ENCODE data around the gene CAND2. TPM values are rescaled to one million over a fixed set of nuclear protein-coding genes. Genes with fewer than 3 reads are reported as not detected.
"Not testable (repeated sequence)": the region's sequence is repeated elsewhere in the genome, so short reads cannot be mapped to it uniquely, and the experiment has no call there.

CAND2 gene
- total RNA-seq, 2 experiments from 2014 or later: 2.4 to 2.6 TPM

DNA sequence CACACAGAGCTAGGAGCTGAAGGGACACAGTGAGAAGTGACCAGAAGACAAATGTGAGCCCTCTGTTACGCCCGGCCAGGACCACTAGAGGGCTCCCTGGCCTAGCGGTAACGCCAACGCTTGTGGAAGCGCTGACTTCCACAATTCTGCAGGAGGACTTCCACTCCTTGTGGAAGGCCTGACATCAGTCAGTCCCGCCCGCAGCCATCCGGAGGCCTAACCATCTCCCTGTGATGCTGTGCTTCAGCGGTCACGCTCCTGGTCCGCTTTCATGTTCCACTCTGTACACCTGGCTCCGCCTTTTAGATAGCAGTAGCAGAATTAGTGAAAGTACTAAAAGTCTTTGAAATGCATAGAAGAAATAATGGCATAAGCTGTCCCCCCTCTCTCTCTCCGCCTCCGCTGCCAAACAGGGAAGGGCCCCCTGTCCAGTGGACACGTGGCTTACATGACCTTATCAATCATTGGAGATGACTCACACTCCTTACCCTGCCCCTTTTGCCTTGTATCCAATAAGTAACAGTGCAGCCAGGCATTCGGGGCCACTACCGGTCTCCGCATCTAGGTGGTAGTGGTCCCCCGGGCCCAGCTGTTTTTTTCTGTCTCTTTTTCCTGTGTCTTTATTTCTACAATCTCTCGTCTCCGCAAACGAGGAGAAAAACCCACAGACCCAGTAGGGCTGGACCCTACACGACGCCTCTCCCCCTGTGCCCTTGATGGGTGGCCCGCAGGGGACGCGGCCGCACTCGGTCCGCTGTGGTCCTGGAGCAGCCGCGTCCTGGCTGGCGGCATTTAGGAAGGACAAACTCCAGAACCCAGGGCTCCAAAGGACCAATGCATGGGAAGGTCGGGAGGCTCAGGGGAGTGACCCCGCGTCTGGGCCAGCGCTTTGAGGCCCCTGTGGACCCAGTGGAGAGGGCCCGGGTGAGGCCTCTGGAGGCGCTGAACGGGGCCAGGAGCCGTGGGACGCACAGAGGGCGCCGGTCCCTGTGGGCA lies 71.9 kb downstream of the CAND2 start:
- DNase-seq: peak; percentile 63
- Mint-ChIP-seq H3K4me3 (peak overlapping the region; percentile 78), H3K4me1 (peaks cover 7% of the 10 kb centered on the region), H3K27me3 (peaks cover 14% of the 10 kb centered on the region), H3K27ac (peak overlapping the region; percentile 4), H3K9me3 (peaks cover 3% of the 10 kb centered on the region), H3K36me3 (no peaks in the 10 kb centered on the region)

DNA sequence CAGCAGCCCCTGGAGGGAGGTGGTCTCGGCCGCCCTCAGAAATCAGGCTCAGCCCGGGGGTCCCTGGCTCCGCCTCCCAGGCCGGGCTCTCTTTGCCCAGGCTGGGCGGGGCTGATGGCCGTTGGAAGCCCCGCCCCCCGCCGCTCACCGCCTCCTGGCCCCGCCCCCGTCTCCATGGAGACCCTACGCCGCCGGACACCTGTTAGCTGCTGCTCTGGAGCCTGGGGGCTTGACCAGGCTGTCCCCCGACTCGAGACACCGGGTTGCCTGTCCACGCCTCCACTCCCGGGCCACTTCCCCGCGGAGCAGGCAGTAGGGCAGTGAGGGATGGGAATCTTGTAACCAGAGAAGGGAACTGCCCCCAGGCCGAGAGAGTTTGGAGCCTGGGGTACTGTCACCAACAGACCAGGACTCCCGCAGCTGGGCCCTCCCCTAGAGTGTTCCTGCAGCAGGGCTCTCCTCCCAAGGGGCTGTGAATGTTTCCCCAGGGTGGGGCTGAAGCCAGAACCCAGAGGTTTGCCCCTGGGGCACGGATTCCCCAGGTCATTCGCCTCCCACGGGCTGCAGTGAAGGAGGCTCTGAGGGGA lies 72.6 kb downstream of the CAND2 start:
- peak; percentile 35 for DNase-seq
- Mint-ChIP-seq H3K36me3 (no peaks in the 10 kb centered on the region), H3K4me3 (no peak overlapping the region), H3K4me1 (peaks cover 7% of the 10 kb centered on the region), H3K27ac (no peak overlapping the region), H3K27me3 (peaks cover 15% of the 10 kb centered on the region), H3K9me3 (peaks cover 3% of the 10 kb centered on the region)

DNA sequence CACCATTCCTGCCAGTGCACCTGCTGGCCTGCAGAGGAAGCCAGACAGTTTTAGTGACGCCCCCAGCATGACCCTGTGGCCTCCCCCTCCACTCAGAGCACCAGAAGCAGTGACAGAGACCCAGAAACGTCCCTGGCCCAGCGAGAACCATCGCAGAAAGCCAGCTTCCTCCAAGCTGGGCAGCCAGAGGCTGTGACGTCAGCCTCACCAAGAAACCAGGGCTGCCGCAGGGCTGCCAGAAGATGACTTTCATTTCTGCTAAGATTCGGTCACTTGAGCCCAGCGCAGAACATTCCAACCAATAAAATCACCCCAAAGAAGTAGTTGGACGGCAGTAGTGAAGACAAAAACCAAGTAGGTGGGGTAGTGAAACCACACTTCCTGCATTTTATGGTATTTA lies 74.5 kb downstream of the CAND2 start:
- Mint-ChIP-seq H3K27ac (no peak overlapping the region), H3K36me3 (no peaks in the 10 kb centered on the region), H3K27me3 (peaks cover 24% of the 10 kb centered on the region), H3K4me3 (no peak overlapping the region), H3K4me1 (peaks cover 7% of the 10 kb centered on the region), H3K9me3 (no peaks in the 10 kb centered on the region)
- DNase-seq: no peak

DNA sequence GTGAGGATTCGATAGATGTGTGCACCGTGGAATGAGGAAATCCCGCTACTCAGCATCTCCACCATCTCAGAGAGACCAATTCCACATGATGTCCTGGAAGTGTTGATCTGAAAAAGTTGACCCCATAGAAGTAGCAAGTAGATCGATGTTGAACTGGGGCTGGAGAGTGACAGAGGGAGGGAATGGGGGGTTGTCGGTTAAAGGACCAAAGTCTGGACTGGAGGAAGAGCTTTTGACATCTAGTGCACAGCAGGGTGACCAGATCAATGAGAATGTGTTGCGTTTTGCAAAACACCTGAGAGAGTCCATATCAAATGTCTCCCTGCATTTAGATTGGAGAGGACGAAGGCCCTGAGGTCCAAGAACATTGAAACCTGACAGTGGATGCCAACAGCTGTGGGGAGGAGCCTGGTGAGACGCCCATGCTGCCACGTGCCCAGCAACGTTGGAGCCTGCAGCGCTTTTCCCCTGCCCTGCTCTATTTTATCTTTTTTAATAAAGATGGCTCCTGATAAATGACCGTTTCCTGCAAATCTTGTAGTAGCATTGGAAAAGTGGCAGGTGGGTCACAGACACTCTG lies 75.0 kb downstream of the CAND2 start:
- Mint-ChIP-seq H3K9me3 (no peaks in the 10 kb centered on the region), H3K36me3 (no peaks in the 10 kb centered on the region), H3K27me3 (peaks cover 21% of the 10 kb centered on the region), H3K4me1 (peaks cover 7% of the 10 kb centered on the region), H3K27ac (no peak overlapping the region), H3K4me3 (no peak overlapping the region)
- no peak for DNase-seq

DNA sequence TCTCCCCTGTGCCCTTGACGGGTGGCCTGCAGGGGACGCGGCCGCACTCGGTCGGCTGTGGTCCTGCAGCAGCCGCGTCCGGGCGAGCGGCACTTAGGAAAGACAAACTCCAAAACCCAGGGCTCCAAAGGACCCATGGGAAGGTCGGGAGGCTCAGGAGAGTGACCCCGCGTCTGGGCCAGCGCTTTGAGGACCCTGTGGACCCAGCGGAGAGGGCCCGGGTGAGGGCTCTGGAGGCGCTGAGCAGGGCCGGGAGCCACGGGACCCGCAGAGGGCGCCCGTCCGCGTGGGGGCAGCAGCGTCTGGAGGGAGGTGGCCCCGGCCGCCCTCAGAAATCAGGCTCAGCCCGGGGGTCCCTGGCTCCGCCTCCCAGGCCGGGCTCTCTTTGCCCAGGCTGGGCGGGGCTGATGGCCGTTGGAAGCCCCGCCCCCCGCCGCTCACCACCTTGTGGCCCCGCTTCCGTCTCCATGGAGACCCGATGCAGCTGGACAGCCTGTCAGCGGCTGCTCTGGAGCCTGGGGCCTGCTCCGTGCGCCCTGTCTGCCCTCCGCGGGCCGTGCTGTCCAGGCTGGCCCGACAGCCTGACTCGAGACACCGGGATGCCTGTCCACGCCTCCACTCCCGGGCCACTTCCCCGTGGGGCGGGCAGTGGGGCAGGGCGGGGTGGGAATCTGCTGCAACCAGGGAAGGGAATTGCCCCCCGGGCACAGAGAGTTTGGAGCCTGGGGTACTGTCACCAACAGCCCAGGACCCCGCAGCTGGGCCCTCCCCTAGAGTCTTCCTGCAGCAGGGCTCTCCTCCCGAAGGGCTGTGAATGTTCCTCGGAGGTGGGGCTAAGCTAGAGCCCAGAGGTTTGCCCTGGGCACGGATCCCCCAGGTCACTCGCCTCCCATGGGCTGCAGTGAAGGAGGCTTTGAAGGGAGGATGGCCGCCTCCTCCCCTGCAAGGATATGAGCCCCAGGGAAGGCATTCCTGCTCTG lies 79.7 kb downstream of the CAND2 start:
- no peaks in the 10 kb centered on the region for H3K4me1 Mint-ChIP-seq
- H3K27ac Mint-ChIP-seq: no peak overlapping the region
- no peaks in the 10 kb centered on the region for H3K36me3 Mint-ChIP-seq
- DNase-seq: peak; percentile 37
- no peaks in the 10 kb centered on the region for H3K9me3 Mint-ChIP-seq
- peaks cover 13% of the 10 kb centered on the region for H3K27me3 Mint-ChIP-seq
- H3K4me3 Mint-ChIP-seq: no peak overlapping the region

DNA sequence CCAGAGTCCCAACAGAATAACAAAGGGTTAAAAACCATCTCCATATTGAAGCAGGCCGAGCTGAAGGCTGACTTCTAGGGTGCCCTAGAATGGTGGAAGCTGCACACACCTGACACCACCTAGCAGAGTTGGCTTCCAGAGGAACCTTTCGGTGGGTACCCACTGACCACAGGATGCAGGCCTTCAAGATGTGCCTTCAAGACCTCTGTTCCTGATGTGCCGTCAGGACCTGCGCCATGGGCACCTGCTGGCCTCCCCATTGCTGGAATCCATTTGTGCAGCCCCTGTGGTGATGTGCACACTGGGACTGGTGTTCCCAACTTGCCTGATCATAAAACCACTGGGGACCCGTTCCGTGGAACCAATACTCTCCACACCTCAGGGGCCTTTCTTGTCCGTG lies 80.6 kb downstream of the CAND2 start:
- H3K9me3 Mint-ChIP-seq: no peaks in the 10 kb centered on the region

DNA sequence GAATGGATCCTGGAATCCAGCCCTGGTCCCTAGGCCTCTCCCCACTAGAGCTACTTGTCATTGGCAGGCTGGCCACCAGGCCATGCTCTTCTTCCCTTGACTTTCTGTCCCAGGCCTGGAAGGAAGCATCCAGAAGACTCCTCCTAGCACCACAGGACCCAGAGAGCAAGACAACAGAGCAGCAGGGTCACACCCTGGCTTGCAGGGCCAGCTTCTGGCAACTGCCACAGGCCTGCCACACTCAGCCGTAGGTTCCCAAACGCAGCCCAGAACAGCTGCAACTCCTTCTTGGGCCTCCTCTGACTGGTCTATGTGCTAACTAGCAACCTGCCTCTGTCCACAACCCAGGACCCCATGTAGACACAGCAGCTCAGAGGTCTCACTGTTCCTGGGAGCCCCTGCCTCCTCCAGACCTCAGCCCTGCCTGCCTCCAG lies 81.7 kb downstream of the CAND2 start:
- no peak overlapping the region for H3K4me3 Mint-ChIP-seq
- H3K36me3 Mint-ChIP-seq: no peaks in the 10 kb centered on the region
- no peak for DNase-seq
- H3K4me1 Mint-ChIP-seq: no peaks in the 10 kb centered on the region
- no peak overlapping the region for H3K27ac Mint-ChIP-seq
- H3K27me3 Mint-ChIP-seq: peaks cover 18% of the 10 kb centered on the region
- no peaks in the 10 kb centered on the region for H3K9me3 Mint-ChIP-seq

More for the DNA sequence above, 80.6 kb downstream of the CAND2 start:
- Mint-ChIP-seq H3K4me1 (no peaks in the 10 kb centered on the region), H3K27me3 (peaks cover 15% of the 10 kb centered on the region), H3K4me3 (no peak overlapping the region), H3K36me3 (no peaks in the 10 kb centered on the region), H3K27ac (no peak overlapping the region)
- DNase-seq: no peak

DNA sequence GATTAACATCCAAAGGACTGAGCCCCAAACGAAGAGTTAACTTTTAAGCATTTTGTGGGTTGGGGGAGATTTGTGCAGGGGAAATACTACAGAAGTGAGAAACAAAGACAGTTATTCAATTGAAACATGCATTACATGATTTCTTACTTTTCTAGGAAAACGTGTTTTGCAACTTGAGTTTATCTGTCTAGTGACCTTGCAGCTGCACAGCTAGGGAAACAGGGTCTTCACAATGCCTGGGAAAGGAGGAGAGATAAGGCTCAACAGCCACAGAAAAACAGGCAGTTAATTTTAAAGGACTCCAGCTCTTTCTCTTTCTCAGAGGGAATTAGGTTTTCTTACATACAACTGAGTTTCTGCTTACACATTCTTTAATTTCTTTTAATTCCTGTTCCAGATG lies 82.3 kb downstream of the CAND2 start:
- not testable (repeated sequence) for H3K36me3 Mint-ChIP-seq, DNase-seq, H3K4me1 Mint-ChIP-seq, H3K27ac Mint-ChIP-seq, H3K9me3 Mint-ChIP-seq, H3K4me3 Mint-ChIP-seq
- peaks cover 18% of the 10 kb centered on the region for H3K27me3 Mint-ChIP-seq

DNA sequence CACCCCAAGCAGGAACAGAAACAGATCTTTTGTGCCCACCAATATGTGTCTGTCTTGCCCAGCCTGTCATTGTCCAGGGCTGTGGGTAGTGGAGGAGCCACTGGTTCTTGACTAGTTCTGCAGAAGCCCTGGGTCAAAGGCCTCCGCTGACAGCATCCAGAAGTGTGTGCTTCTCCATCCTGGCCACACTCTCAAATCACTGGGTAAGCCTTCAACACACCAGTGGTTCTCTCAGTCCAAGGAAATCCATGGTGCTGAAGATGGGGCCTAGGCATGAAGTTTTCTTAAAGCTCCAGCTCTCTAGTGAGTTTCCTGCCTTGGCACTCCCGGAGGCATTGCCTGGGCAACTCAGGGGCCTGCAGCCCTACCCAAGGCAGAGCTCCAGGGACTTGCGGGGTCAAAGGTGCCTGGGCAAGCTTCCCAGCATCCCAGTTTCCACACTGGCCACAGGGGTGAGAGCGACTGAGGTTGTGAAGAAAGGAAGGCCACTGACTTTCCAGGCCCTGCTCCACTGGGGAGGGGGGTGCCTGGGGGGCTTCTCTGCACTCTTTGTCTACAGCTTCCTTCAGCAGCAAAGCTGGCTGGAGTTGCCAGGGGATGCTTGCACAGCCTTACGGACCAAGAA lies 82.8 kb downstream of the CAND2 start:
- Mint-ChIP-seq H3K9me3 (no peaks in the 10 kb centered on the region), H3K4me3 (no peak overlapping the region), H3K4me1 (no peaks in the 10 kb centered on the region), H3K27me3 (peaks cover 15% of the 10 kb centered on the region), H3K27ac (no peak overlapping the region), H3K36me3 (no peaks in the 10 kb centered on the region)
- DNase-seq: no peak

DNA sequence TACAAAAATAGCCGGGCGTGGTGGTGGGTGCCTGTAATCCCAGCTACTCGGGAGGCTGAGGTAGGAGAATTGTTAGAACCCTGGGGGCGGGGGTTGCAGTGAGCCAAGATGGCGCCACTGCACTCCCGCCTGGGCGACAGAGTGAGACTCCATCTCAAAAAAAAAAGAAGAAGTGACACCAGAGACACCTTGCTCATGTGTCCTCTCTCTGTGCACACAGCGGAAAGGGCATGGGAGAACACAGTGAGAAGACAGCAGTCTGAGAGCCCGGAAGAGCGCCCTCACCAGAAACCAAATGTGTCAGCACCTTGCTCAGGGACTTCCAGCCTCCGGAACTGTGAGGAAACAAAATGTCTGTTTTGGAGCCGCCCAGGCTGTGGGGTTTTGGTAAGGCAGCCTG lies 85.4 kb downstream of the CAND2 start:
- H3K4me1 Mint-ChIP-seq, H3K36me3 Mint-ChIP-seq: not testable (repeated sequence)

DNA sequence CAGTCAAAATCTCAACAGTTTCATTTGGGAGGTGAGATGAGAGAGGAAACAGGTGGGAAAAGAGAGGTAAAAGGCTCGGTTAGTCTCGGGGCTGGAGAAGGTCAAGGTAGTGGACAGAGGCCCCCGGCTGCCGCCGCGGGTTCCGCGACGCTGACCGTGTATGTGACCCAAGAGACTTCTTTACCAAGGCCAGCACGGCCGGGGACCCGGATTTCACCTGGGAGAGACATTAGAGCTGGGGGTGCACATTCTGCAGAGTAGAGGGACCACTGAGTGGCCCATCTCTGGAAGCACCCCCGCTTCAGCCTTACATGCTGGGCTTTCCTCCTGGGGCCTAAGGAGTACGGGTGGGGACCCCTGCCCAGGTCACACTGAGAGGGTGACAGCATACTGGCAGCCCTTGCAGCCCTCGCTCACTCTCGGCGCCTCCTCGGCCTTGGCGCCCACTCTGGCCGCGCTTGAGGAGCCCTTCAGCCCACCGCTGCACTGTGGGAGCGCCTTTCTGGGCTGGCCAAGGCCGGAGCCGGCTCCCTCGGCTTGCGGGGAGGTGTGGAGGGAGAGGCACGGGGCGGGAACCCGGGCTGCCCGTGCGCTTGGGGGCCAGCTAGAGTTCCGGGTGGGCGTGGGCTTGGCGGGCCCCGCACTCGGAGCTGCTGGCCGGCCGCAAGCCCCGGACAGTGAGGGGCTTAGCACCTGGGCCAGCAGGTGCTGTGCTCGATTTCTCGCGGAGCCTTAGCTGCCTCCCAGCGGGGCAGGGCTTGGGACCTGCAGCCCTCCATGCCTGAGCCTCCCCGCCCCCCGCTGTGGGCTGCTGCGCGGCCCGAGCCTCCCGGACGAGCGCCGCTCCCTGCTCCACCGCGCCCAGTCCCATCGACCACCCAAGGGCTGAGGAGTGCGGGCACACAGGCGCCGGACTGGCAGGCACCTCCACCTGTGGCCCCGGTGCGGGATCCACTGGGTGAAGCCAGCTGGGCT lies 86.1 kb downstream of the CAND2 start:
- Mint-ChIP-seq H3K27ac (no peak overlapping the region), H3K27me3 (peaks cover 14% of the 10 kb centered on the region), H3K36me3 (no peaks in the 10 kb centered on the region), H3K4me3 (no peak overlapping the region), H3K4me1 (peaks cover 9% of the 10 kb centered on the region), H3K9me3 (no peaks in the 10 kb centered on the region)
- no peak for DNase-seq

More for the DNA sequence above, 85.4 kb downstream of the CAND2 start:
- not testable (repeated sequence) for DNase-seq, H3K27ac Mint-ChIP-seq, H3K4me3 Mint-ChIP-seq, H3K9me3 Mint-ChIP-seq, H3K27me3 Mint-ChIP-seq

DNA sequence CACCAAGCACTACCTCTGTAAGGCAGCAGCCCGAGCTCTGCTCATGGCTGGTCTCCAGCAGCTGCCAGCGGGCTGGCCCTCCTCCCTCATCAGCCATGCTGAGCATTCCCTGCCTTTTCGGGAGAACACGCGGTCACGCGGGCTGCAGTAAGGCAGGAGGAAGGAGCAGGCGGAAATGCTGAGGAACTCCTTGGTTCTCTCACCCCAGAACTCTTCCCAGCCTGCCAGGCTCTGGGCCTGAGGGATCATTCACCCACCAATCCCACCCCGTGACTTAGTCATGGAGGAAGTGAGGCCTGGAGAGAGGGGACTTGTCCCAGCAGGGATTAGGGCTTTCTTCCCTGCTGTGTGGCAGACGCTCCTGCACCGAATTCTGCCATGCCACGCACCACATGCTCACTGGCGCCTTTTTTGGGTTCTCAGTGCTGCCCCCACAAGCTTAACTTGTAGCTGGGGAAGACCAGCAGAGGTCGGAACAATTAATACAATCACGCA lies 87.8 kb downstream of the CAND2 start:
- H3K9me3 Mint-ChIP-seq: no peaks in the 10 kb centered on the region
- H3K4me1 Mint-ChIP-seq: peaks cover 9% of the 10 kb centered on the region
- no peak overlapping the region for H3K4me3 Mint-ChIP-seq
- H3K27me3 Mint-ChIP-seq: peaks cover 28% of the 10 kb centered on the region
- H3K27ac Mint-ChIP-seq: no peak overlapping the region
- no peak for DNase-seq
- no peaks in the 10 kb centered on the region for H3K36me3 Mint-ChIP-seq
